ENCODE data around the gene KRTAP29-1. TPM values are rescaled to one million over a fixed set of nuclear protein-coding genes. Genes with fewer than 3 reads are reported as not detected.

KRTAP29-1 gene
- total RNA-seq, 1 experiment from 2014 or later: not detected

GRCh38 chr17:41338961-41339485 is 36.4 kb upstream of the KRTAP29-1 start:
- Histone ChIP-seq H3K4ac (ENCODE audit: low read depth, low read length) (no peak overlapping the region), H3K23ac (ENCODE audit: insufficient read length, low read depth, low read length) (no peak overlapping the region), H3T11ph (ENCODE audit: low read length) (no peak overlapping the region), H4K91ac (ENCODE audit: insufficient read length, low read depth, low read length) (no peak overlapping the region), H3K9me3 (ENCODE audit: control insufficient read depth, low read depth, low read length) (no peaks in the 10 kb centered on the region), H4K5ac (ENCODE audit: insufficient read length, low read depth, low read length) (no peak overlapping the region), H3K4me1 (ENCODE audit: insufficient read depth, low read length) (no peaks in the 10 kb centered on the region), H2AK5ac (ENCODE audit: insufficient read length, low read length) (no peak overlapping the region), H2BK5ac (ENCODE audit: insufficient read length, low read length) (no peak overlapping the region), H4K8ac (replicated peaks; ENCODE audit: insufficient read length, low read depth, low read length) (no peak overlapping the region), H3K18ac (ENCODE audit: insufficient read length, low read depth, low read length) (no peak overlapping the region), H3K27ac (ENCODE audit: insufficient read length, low read depth, low read length) (no peak overlapping the region), H3K79me2 (ENCODE audit: insufficient read depth, low read length) (no peaks in the 10 kb centered on the region), H3K9ac (ENCODE audit: extremely low read depth, insufficient read length, low read length) (no peak overlapping the region), H3K79me1 (ENCODE audit: insufficient read depth, low read depth, low read length, poor library complexity, severe bottlenecking) (no peaks in the 10 kb centered on the region), H2BK12ac (ENCODE audit: insufficient read length, low read depth, low read length) (no peak overlapping the region), H3K56ac (ENCODE audit: insufficient read length, low read depth, low read length) (no peak overlapping the region), H2AFZ (ENCODE audit: low read length) (no peak overlapping the region), H4K20me1 (ENCODE audit: control insufficient read depth, insufficient read depth, insufficient read length) (no peaks in the 10 kb centered on the region), H2BK120ac (ENCODE audit: low read depth, low read length, poor library complexity, severe bottlenecking) (no peak overlapping the region), H3K14ac (ENCODE audit: insufficient read depth, low read length) (no peak overlapping the region), H2BK15ac (ENCODE audit: low read depth, low read length) (no peak overlapping the region), H3K27me3 (ENCODE audit: insufficient read depth, low read length) (no peaks in the 10 kb centered on the region), H3K4me2 (ENCODE audit: insufficient read depth, insufficient read length, low read length) (no peak overlapping the region), H2BK20ac (ENCODE audit: low read depth, low read length, poor library complexity, severe bottlenecking) (no peak overlapping the region), H3K23me2 (ENCODE audit: insufficient read length, low read depth, low read length, poor library complexity, severe bottlenecking) (no peaks in the 10 kb centered on the region)
- peaks cover 2 to 19% (median 3%) of the 10 kb centered on the region in 3 experiments for H3K36me3 Mint-ChIP-seq (ENCODE audit: insufficient read depth in 1 of 3, low read depth in 3 of 3)
- TF ChIP-seq, protein P1, sequence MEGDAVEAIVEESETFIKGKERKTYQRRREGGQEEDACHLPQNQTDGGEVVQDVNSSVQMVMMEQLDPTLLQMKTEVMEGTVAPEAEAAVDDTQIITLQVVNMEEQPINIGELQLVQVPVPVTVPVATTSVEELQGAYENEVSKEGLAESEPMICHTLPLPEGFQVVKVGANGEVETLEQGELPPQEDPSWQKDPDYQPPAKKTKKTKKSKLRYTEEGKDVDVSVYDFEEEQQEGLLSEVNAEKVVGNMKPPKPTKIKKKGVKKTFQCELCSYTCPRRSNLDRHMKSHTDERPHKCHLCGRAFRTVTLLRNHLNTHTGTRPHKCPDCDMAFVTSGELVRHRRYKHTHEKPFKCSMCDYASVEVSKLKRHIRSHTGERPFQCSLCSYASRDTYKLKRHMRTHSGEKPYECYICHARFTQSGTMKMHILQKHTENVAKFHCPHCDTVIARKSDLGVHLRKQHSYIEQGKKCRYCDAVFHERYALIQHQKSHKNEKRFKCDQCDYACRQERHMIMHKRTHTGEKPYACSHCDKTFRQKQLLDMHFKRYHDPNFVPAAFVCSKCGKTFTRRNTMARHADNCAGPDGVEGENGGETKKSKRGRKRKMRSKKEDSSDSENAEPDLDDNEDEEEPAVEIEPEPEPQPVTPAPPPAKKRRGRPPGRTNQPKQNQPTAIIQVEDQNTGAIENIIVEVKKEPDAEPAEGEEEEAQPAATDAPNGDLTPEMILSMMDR (conservative IDR thresholded peaks at IDR 0.05): no peak
- peaks cover 0 to 7% of the 10 kb centered on the region in 2 experiments; a peak in 3 of 4 replicates for H3K4me1 Mint-ChIP-seq
- H3K9me3 Mint-ChIP-seq: peaks cover 13 to 20% of the 10 kb centered on the region in 2 experiments
- no peak overlapping the region for H3K27ac Mint-ChIP-seq
- WGBS (ENCODE audit: extremely low coverage, insufficient read length, low lambda C conversion rate): no CpG with 5 or more reads among the region's 5 CpGs
- no peak overlapping the region for H3K4me3 Mint-ChIP-seq
- no peak for DNase-seq
- H3K27me3 Mint-ChIP-seq (ENCODE audit: low read depth): peaks cover 17% of the 10 kb centered on the region
